ENCODE measurements around the gene OR52B2. TPM values are rescaled to one million over a fixed set of nuclear protein-coding genes. Genes with fewer than 3 reads are reported as not detected.
A peak's percentile ranks its signal among the peaks of the same experiment; 100 is the strongest.

Gene OR52B2
- under 1 TPM in 1 of 6 experiments, not detected in 5; 0.20 TPM for total RNA-seq
- long read RNA-seq = 0 reads

DNA sequence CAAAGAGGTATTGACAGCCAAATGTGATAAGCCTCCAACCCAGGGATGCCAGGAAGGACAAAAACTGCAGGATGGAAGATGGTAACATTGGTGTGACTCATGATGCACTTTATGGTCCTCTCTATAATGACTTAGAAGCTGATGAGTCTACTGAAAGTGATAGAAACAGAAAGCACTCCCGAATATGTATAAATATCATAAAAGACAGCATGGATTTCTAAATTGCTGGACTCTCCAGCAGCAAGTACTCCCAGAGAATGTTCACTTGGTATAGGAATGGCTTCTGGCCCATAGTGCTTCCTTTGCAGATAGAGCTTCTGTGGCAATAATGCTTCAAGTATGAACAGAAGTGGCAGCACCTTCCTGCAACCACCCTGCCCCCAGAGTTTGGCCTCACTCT is at the start of gene OR52B2:
TSS of gene OR52B2 (minus strand) at position 101 of the 400 bp plus-strand sequence. CDS start at position 101, 0 bp downstream.
- H3K4me1 ChIP-seq = no peaks in the 10 kb centered on the region
- no peak within 1 kb of the TSS for H3K4me3 ChIP-seq
- ATAC-seq (no peak), DNase-seq (no peak)
- no peaks in the 10 kb centered on the region for H3K36me3 ChIP-seq
- no peaks in the 10 kb centered on the region for H3K27me3 ChIP-seq
- no peak for TF ChIP-seq POLR2A (IDR thresholded peaks at IDR 0.05)
- TF ChIP-seq, protein P1, sequence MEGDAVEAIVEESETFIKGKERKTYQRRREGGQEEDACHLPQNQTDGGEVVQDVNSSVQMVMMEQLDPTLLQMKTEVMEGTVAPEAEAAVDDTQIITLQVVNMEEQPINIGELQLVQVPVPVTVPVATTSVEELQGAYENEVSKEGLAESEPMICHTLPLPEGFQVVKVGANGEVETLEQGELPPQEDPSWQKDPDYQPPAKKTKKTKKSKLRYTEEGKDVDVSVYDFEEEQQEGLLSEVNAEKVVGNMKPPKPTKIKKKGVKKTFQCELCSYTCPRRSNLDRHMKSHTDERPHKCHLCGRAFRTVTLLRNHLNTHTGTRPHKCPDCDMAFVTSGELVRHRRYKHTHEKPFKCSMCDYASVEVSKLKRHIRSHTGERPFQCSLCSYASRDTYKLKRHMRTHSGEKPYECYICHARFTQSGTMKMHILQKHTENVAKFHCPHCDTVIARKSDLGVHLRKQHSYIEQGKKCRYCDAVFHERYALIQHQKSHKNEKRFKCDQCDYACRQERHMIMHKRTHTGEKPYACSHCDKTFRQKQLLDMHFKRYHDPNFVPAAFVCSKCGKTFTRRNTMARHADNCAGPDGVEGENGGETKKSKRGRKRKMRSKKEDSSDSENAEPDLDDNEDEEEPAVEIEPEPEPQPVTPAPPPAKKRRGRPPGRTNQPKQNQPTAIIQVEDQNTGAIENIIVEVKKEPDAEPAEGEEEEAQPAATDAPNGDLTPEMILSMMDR (IDR thresholded peaks at IDR 0.05) = no peak
- H3K9me3 ChIP-seq = no peaks in the 10 kb centered on the region
- intact Hi-C loops (cut with DNase I) = no loop called here
- H3K27ac ChIP-seq = no peak within 1 kb of the TSS
- WGBS (ENCODE audit: insufficient coverage, low coverage, low lambda C conversion rate, missing lambda C conversion rate) = no CpG with 5 or more reads among the region's 1 CpG

DNA sequence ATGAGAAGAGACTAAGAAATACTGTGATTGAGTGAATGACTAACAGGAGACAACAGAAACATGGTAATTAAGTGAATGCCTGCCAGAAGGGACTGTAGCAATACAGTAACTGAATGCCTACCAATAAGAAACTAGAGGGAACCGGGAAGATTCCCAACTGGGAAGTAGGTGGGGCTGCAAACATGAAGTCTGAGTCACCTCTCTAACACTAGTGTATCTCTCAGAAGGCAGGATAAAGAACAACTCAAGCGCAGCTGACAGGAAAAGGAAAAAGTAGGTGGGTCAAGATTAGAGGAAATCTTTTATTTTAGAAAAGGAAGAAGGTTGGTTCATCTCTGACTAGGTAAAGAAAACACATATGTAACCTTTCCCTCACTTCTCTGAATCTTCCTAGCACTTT is 49.2 kb upstream of the OR52B2 start:
- Histone ChIP-seq H3K36me3 (peaks cover 7 to 93% (median 43%) of the 10 kb centered on the region in 4 donors), H3K4me1 (no peaks in the 10 kb centered on the region), H3K4me3 (no peak overlapping the region), H3K27ac (no peak overlapping the region), H3K27me3 (no peaks in the 10 kb centered on the region), H3K9me3 (no peaks in the 10 kb centered on the region)
- no peak for DNase-seq
- no peak for TF ChIP-seq POLR2A (IDR thresholded peaks at IDR 0.05)
- TF ChIP-seq, protein P1 (IDR thresholded peaks at IDR 0.05) = no peak
- intact Hi-C loops (cut with DNase I) = no loop called here
- peak in 3 of 4 donors; percentile 25 to 78 (median 30) for ATAC-seq
- 36% methylated on average over 2 of the region's 2 CpGs for WGBS (ENCODE audit: insufficient coverage, low coverage, low lambda C conversion rate, missing lambda C conversion rate)

DNA sequence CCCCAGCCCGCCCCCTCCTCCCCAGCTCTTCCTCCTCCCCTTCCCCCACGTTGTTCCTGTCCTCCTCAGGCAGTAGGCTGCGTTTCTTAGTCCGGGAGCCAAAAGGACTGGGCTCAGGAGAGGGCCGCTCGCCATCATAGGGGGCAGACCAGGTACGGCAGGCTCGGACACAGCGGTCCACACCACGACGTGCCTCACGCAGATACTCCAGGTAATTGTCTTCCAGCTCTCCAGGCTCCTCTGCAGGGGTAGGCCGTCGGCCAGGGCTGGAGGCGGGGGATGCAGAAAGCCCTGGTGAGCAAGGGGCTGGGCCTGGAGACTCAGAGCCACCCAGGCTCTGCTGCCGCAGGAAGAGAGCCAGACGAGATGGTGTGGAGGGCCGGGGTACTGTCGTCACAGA is 47.6 kb upstream of the OR52B2 start:
- Histone ChIP-seq H3K27me3 (no peaks in the 10 kb centered on the region), H3K36me3 (peaks cover 7 to 92% (median 44%) of the 10 kb centered on the region in 4 donors), H3K9me3 (no peaks in the 10 kb centered on the region), H3K27ac (no peak overlapping the region), H3K4me1 (no peaks in the 10 kb centered on the region), H3K4me3 (no peak overlapping the region)
- TF ChIP-seq, protein P1 (IDR thresholded peaks at IDR 0.05) = no peak
- no peak for TF ChIP-seq POLR2A (IDR thresholded peaks at IDR 0.05)
- WGBS (ENCODE audit: insufficient coverage, low coverage, low lambda C conversion rate, missing lambda C conversion rate) = 89% methylated on average over 12 of the region's 19 CpGs
- DNase-seq (no peak), ATAC-seq (no peak)
- intact Hi-C loops (cut with DNase I) = no loop called here

DNA sequence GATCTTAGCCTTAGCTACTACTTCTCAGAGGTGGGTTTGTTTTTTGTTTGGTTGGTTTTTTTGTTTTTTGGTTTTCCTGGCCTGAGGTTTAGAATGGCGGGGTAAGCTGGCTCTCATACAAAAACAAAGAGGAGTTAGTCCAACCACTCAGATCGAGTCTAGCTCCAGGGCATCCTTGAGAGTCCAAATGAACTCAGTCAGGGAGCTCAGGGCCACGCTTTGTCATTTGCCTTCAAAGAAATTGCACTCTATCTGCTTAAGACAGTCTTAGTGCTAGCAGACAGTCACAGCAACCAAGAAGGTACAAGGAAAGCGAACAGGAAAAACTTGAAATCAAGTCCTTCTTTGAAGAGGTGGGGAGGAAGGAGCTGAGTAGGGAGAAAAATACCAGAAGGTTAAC is 46.4 kb upstream of the OR52B2 start:
- peaks cover 7 to 94% (median 41%) of the 10 kb centered on the region in 4 donors for H3K36me3 ChIP-seq
- WGBS (ENCODE audit: insufficient coverage, low coverage, low lambda C conversion rate, missing lambda C conversion rate) = 89% methylated on average over 4 of the region's 4 CpGs
- no peak for TF ChIP-seq POLR2A (IDR thresholded peaks at IDR 0.05)
- TF ChIP-seq, protein P1 (IDR thresholded peaks at IDR 0.05) = no peak
- no peak overlapping the region for H3K4me3 ChIP-seq
- H3K27me3 ChIP-seq = no peaks in the 10 kb centered on the region
- H3K9me3 ChIP-seq = no peaks in the 10 kb centered on the region
- DNase-seq (no peak), ATAC-seq (no peak)
- H3K27ac ChIP-seq = no peak overlapping the region
- H3K4me1 ChIP-seq = no peaks in the 10 kb centered on the region
- intact Hi-C loops (cut with DNase I) = no loop called here

DNA sequence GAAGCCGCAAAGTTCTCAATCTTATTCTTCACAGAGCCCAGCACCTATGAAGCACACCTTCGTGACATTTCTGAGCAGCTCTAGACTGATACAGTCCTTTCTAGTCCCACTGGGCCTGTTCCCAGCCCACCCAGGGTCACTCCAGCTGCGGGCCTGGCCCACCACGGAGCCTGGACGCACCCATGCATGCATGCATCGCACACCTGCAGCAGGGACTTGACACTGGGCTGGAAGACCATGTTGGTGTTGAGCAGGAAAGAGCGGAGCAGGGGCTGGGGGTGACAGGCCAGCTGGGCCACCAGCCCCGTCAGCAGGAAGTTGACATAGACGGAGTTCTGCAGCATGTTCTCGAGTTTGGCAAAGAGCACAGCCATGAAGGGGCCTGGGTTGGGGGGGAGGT is 44.4 kb upstream of the OR52B2 start:
- Histone ChIP-seq H3K4me3 (no peak overlapping the region), H3K27me3 (no peaks in the 10 kb centered on the region), H3K27ac (no peak overlapping the region), H3K9me3 (no peaks in the 10 kb centered on the region), H3K4me1 (no peaks in the 10 kb centered on the region), H3K36me3 (peaks cover 7 to 94% (median 34%) of the 10 kb centered on the region in 4 donors)
- ATAC-seq (no peak), DNase-seq (no peak)
- TF ChIP-seq POLR2A (IDR thresholded peaks at IDR 0.05) = no peak
- TF ChIP-seq, protein P1 (IDR thresholded peaks at IDR 0.05) = no peak
- intact Hi-C loops (cut with DNase I) = no loop called here
- WGBS (ENCODE audit: insufficient coverage, low coverage, low lambda C conversion rate, missing lambda C conversion rate) = 94% methylated on average over 3 of the region's 10 CpGs
